WERI-Rb-1 (cell line): ENCODE results near the gene SPTB.

Experiments
- DNase-seq: peaks from one replicate; pipeline ENCODE4 v3.0.0-alpha.2; 2020
- H3K27ac ChIP-seq: fragments of 250-450 bp; sonication (Bioruptor Pico); 2 replicates; pipeline ENCODE4 v1.5.1; 2020; ENCODE audit warnings: mild to moderate bottlenecking, moderate library complexity
- H3K27me3 ChIP-seq: fragments of 250-450 bp; sonication (Bioruptor Pico); 2 replicates; pipeline ENCODE4 v1.5.1; 2021; ENCODE audit warnings: mild to moderate bottlenecking, low read depth, moderate library complexity; ENCODE audit not compliant: insufficient read depth, severe bottlenecking
- H3K36me3 ChIP-seq: fragments of 250-450 bp; sonication (Bioruptor Pico); 2 replicates; pipeline ENCODE4 v1.5.1; 2020; ENCODE audit warnings: mild to moderate bottlenecking, moderate library complexity
- H3K4me3 ChIP-seq: 2 replicates; pipeline ENCODE4 v1.5.1; 2011; ENCODE audit warnings: low read depth, mild to moderate bottlenecking, control low read depth, low read length
- H3K9me3 ChIP-seq: fragments of 250-450 bp; sonication (Bioruptor Pico); 2 replicates; pipeline ENCODE4 v1.5.1; 2021; ENCODE audit warnings: mild to moderate bottlenecking, moderate library complexity; ENCODE audit not compliant: severe bottlenecking
- CTCF ChIP-seq: IDR thresholded peaks from 2 replicates; pipeline ENCODE4 v1.5.1; 2011; ENCODE audit warnings: low read depth, mild to moderate bottlenecking, control low read depth, inconsistent platforms, low read length

The SPTB gene

GRCh38 chr14:64759555-64759938, 120.2 kb downstream of the SPTB start:
- Histone ChIP-seq H3K27me3 (no peaks in the 10 kb centered on the region), H3K27ac (no peak overlapping the region), H3K9me3 (no peaks in the 10 kb centered on the region), H3K4me3 (no peak overlapping the region), H3K36me3 (no peaks in the 10 kb centered on the region)
- no peak for TF ChIP-seq CTCF
- DNase-seq: no peak

- Histone ChIP-seq H3K9me3 (no peaks in the 10 kb centered on the region), H3K27ac (no peak overlapping the region), H3K36me3 (no peaks in the 10 kb centered on the region), H3K27me3 (no peaks in the 10 kb centered on the region), H3K4me3 (no peak overlapping the region)
- no peak for TF ChIP-seq CTCF
- no peak for DNase-seq
Measured at GRCh38 chr14:64758691-64759554, 120.8 kb downstream of the SPTB start.

- Histone ChIP-seq H3K27me3 (no peaks in the 10 kb centered on the region), H3K9me3 (no peaks in the 10 kb centered on the region), H3K4me3 (no peak overlapping the region), H3K36me3 (no peaks in the 10 kb centered on the region), H3K27ac (no peak overlapping the region)
- DNase-seq: no peak
- no peak for TF ChIP-seq CTCF
Measured at GRCh38 chr14:64758025-64758521, 121.6 kb downstream of the SPTB start.

GRCh38 chr14:64757601-64758000, 122.1 kb downstream of the SPTB start:
- H3K27me3 ChIP-seq: no peaks in the 10 kb centered on the region
- H3K27ac ChIP-seq: no peak overlapping the region
- H3K9me3 ChIP-seq: no peaks in the 10 kb centered on the region
- no peak for DNase-seq
- no peaks in the 10 kb centered on the region for H3K36me3 ChIP-seq
- no peak overlapping the region for H3K4me3 ChIP-seq
- no peak for TF ChIP-seq CTCF

GRCh38 chr14:64756712-64757111, 123.0 kb downstream of the SPTB start:
- H3K36me3 ChIP-seq: no peaks in the 10 kb centered on the region
- no peaks in the 10 kb centered on the region for H3K9me3 ChIP-seq
- DNase-seq: no peak
- no peak overlapping the region for H3K27ac ChIP-seq
- H3K4me3 ChIP-seq: no peak overlapping the region
- H3K27me3 ChIP-seq: no peaks in the 10 kb centered on the region
- no peak for TF ChIP-seq CTCF
